ENCODE results near the gene PRKACB. TPM values are rescaled to one million over a fixed set of nuclear protein-coding genes. Genes with fewer than 3 reads are reported as not detected.

The PRKACB gene
- total RNA-seq, 3 donors from 2014 or later = 25.2 to 31.3 (median 26.4) TPM

DNA sequence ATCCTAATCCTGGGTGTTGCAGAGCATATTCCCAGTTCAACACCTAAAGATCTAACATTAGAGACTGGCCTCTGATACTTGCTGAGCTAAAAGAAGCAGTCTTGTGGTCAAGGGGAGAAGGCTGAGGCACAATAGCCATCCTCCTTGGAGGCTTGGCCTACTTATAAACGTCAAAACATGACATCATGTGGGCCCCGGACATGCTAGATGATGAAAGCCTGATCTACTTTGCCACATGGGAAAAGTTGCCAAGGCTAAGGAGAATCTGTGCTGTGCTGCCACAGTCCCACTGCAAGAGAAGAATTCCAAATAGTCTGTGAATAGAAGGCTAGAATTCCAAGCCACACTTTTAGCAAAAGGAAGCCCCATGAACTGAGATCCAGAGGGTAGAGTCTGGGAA is 113.5 kb downstream of the PRKACB start:
- Histone ChIP-seq H3K9me3 (no peaks in the 10 kb centered on the region), H3K36me3 (no peaks in the 10 kb centered on the region), H3K4me1 (no peaks in the 10 kb centered on the region), H3K27me3 (no peaks in the 10 kb centered on the region), H3K27ac (no peak overlapping the region), H3K4me3 (no peak overlapping the region)
- no peak for DNase-seq (ENCODE audit: low spot score in 2 of 2)
- TF ChIP-seq, protein P1, sequence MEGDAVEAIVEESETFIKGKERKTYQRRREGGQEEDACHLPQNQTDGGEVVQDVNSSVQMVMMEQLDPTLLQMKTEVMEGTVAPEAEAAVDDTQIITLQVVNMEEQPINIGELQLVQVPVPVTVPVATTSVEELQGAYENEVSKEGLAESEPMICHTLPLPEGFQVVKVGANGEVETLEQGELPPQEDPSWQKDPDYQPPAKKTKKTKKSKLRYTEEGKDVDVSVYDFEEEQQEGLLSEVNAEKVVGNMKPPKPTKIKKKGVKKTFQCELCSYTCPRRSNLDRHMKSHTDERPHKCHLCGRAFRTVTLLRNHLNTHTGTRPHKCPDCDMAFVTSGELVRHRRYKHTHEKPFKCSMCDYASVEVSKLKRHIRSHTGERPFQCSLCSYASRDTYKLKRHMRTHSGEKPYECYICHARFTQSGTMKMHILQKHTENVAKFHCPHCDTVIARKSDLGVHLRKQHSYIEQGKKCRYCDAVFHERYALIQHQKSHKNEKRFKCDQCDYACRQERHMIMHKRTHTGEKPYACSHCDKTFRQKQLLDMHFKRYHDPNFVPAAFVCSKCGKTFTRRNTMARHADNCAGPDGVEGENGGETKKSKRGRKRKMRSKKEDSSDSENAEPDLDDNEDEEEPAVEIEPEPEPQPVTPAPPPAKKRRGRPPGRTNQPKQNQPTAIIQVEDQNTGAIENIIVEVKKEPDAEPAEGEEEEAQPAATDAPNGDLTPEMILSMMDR (IDR thresholded peaks at IDR 0.05) = no peak
- no peak for TF ChIP-seq POLR2A (IDR thresholded peaks at IDR 0.05)
- intact Hi-C loops (cut with DNase I; ENCODE audit: low total_unique reads) = no loop called here

DNA sequence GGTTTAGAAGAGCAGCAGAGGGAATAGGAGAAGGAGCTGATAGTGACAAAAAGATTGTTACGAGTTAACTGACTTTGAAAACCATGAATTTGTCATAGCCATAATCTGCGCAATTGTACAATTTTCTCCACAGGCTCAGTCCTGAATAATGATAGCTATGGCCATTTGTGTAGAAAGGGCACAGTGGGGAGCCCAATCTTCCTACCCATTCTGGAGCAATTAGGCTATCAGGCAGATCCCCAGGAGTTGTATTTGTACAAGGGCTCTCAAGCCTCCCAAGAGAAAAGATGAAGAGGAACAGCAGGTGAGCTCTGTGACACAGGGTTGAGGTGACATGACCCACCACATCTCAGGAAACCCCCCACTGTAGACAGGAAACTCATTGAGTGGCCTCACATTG is 115.3 kb downstream of the PRKACB start:
- no peak for DNase-seq (ENCODE audit: low spot score in 2 of 2)
- Histone ChIP-seq H3K27ac (no peak overlapping the region), H3K4me1 (no peaks in the 10 kb centered on the region), H3K9me3 (no peaks in the 10 kb centered on the region), H3K27me3 (no peaks in the 10 kb centered on the region), H3K4me3 (no peak overlapping the region), H3K36me3 (no peaks in the 10 kb centered on the region)
- intact Hi-C loops (cut with DNase I; ENCODE audit: low total_unique reads) = no loop called here
- TF ChIP-seq POLR2A (IDR thresholded peaks at IDR 0.05) (no peak), POLR2AphosphoS5 (IDR thresholded peaks at IDR 0.05) (no peak)
- TF ChIP-seq, protein P1 (IDR thresholded peaks at IDR 0.05) = no peak

DNA sequence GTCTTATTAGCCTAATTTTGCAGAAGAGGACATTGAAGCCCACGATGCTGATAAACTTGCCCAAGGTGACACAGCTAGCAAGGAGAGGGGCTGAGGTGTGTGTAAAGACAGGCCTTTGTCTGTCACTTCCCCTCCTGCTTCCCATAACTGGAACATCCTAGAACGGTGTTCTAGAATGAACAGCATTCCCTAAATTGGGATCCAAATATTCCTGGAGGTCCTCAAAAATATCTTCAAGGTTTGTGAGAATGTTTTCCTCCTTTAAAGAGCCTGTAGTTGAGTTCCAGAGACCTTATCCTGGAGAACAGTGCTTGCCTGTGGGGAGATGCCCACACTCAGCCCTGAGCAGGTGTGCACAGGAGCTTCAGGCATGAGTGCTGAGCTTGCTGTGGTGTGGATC is 115.9 kb downstream of the PRKACB start:
- intact Hi-C loops (cut with DNase I; ENCODE audit: low total_unique reads) = no loop called here
- Histone ChIP-seq H3K4me3 (no peak overlapping the region), H3K27ac (no peak overlapping the region), H3K4me1 (no peaks in the 10 kb centered on the region), H3K36me3 (no peaks in the 10 kb centered on the region), H3K27me3 (no peaks in the 10 kb centered on the region), H3K9me3 (no peaks in the 10 kb centered on the region)
- TF ChIP-seq, protein P1 (IDR thresholded peaks at IDR 0.05) = no peak
- TF ChIP-seq POLR2AphosphoS5 (IDR thresholded peaks at IDR 0.05) (no peak), POLR2A (IDR thresholded peaks at IDR 0.05) (no peak)
- no peak for DNase-seq (ENCODE audit: low spot score in 2 of 2)

DNA sequence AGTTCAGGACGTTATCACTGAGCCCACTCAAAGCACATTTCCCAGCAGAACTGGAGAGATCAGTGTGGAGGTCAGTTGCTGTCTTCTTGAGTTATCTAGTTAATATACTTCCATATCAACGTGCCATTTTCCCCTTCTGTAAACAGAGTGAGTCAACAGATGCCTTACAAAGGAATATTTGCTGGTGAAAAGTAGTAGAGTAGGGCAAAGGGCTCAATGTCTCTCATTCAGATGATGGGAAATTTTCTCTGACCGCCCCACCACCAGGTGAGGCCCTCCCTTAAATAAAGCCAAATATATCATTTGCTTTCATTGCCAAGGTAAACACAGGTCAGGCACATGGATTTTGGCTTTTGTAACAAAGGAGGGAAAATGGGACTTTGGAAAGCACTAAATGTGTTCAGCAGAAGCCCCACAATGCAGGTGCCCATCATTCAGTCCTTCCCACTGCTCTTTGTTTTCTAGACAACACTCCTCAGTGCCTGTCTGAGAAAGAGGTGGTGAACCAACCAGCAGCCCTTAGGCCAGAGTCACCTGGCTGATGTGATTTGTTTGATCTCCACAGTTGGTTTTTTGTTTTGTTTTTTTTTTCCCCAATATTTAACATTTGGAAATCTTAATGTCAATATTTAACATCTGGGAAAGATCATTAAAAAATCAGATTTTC is 116.9 kb downstream of the PRKACB start:
- no peak overlapping the region for H3K4me3 ChIP-seq
- TF ChIP-seq POLR2AphosphoS5 (IDR thresholded peaks at IDR 0.05) (no peak), POLR2A (IDR thresholded peaks at IDR 0.05) (no peak)
- TF ChIP-seq, protein P1 (IDR thresholded peaks at IDR 0.05) = no peak
- intact Hi-C loops (cut with DNase I; ENCODE audit: low total_unique reads) = no loop called here
- H3K9me3 ChIP-seq = no peaks in the 10 kb centered on the region
- DNase-seq (ENCODE audit: low spot score in 2 of 2) = no peak
- H3K4me1 ChIP-seq = no peaks in the 10 kb centered on the region
- H3K27me3 ChIP-seq = no peaks in the 10 kb centered on the region
- H3K27ac ChIP-seq = no peak overlapping the region
- H3K36me3 ChIP-seq = no peaks in the 10 kb centered on the region

DNA sequence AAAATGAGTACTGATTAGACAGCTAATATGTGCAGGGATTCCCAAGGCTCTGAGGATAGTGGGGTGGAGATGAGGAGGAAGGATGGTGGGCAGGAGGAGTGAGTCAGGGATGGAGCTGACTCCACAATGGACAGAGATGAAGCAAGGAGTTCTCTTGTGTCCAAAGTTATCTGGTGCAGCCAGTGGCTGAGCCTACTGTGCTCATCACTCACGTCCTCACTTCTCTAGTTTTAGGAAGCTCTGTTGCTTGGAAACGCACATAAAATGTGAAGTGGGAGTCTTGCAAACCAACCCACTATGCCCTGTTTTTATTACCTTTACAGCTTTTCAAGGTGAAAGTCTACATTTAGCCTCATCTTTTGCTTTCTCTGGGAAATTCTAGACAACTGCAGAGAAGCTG is 120.9 kb downstream of the PRKACB start:
- TF ChIP-seq POLR2A (IDR thresholded peaks at IDR 0.05) = no peak
- no peaks in the 10 kb centered on the region for H3K36me3 ChIP-seq
- H3K9me3 ChIP-seq = no peaks in the 10 kb centered on the region
- no peak overlapping the region for H3K27ac ChIP-seq
- intact Hi-C loops (cut with DNase I; ENCODE audit: low total_unique reads) = no loop called here
- no peaks in the 10 kb centered on the region for H3K27me3 ChIP-seq
- H3K4me3 ChIP-seq = no peak overlapping the region
- no peak for DNase-seq (ENCODE audit: low spot score in 2 of 2)
- no peaks in the 10 kb centered on the region for H3K4me1 ChIP-seq

DNA sequence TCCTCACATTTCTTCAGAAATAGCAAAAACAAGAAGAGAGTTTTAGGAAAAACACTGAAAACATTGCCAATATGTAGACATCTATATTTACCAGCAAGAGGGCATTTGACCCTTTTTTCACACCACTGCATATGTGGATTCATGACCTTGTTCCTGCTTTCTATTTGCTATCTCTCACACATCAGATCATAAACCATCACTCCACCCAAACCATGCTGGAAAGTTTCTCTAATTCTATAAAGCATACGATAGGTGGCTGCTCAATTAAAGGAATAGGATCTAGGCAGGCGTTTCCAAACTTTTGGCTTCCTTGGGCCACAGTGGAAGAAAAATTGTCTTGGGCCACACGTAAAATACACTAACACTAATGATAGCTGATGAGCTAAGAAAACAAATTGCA is 121.8 kb downstream of the PRKACB start:
- Histone ChIP-seq H3K9me3 (no peaks in the 10 kb centered on the region), H3K27ac (no peak overlapping the region), H3K4me3 (no peak overlapping the region), H3K27me3 (no peaks in the 10 kb centered on the region), H3K4me1 (no peaks in the 10 kb centered on the region), H3K36me3 (no peaks in the 10 kb centered on the region)
- intact Hi-C loops (cut with DNase I; ENCODE audit: low total_unique reads) = no loop called here
- TF ChIP-seq POLR2A (IDR thresholded peaks at IDR 0.05) = no peak
- TF ChIP-seq, protein P1 (IDR thresholded peaks at IDR 0.05) = no peak
- no peak for TF ChIP-seq POLR2AphosphoS5 (IDR thresholded peaks at IDR 0.05)
- no peak for DNase-seq (ENCODE audit: low spot score in 2 of 2)

Data from breast epithelium (tissue), 4 donors.